HepG2 (cell line): ENCODE results near the gene MLX. TPM values are rescaled to one million over a fixed set of nuclear protein-coding genes. Genes with fewer than 3 reads are reported as not detected.

ENCODE experiments used
- ATAC-seq: fragments of 200-7000 bp; cut with Tn5 transposase; 3 replicates; pipeline ENCODE4 v1.9.1; 2020; ENCODE audit warnings: mild to moderate bottlenecking, moderate library complexity
- BruUV-seq: library from RNA; stranded (reverse); fragments of 400-500 nt; replicated peaks from 2 replicates; lab custom pipeline; 2021; lab: Mats Ljungman, UMichigan
- CTCF ChIA-PET: fragments of 300-600 bp; formaldehyde crosslinking; extraction: SDS; loops from one replicate; lab custom pipeline; 2021; ENCODE audit warnings: low total read pairs, inconsistent platforms, low intra/inter-chr PET ratio; lab: Yijun Ruan, JAX
- POLR2A ChIA-PET: fragments of 350-600 bp; sonication (Branson Sonifier 250); formaldehyde crosslinking; loops from one replicate; lab custom pipeline; 2020; ENCODE audit warnings: antibody characterized with exemption, inconsistent platforms; lab: Yijun Ruan, JAX
- DNase-seq: peaks from one replicate; pipeline ENCODE4 v3.0.0-alpha.2; 2015; ENCODE audit warnings: low spot score
- FAIRE-seq: peaks from 3 replicates; lab custom pipeline; 2011; peaks lifted over from hg19 to GRCh38; lab: Jason Lieb, UNC
- H2AFZ ChIP-seq: one replicate; pipeline ENCODE4 v1.6.1; 2011; ENCODE audit warnings: low read length, inconsistent platforms
- H3K27ac ChIP-seq: fragments of 300-600 bp; 3 replicates; pipeline ENCODE4 v1.8.0; 2011; ENCODE audit warnings: mixed run types, mild to moderate bottlenecking, mixed read lengths, low read length, inconsistent platforms; ENCODE audit not compliant: insufficient read depth; ENCODE audit errors: extremely low read length
- H3K27me3 ChIP-seq, 2 experiments: fragments of 200-600 bp in 1 of 2; 2 replicates in 1 of 2; 3 replicates in 1 of 2; pipeline versions ENCODE4 v1.6.0 to v1.8.0; 2011; ENCODE audit warnings: low read length in 2 of 2, mild to moderate bottlenecking in 2 of 2, moderate library complexity in 2 of 2, inconsistent platforms in 1 of 2; ENCODE audit not compliant: insufficient read depth in 2 of 2, control insufficient read depth in 1 of 2
- H3K36me3 ChIP-seq, 2 experiments: fragments of 200-600 bp in 1 of 2; replicated peaks in 1 of 2; 2 replicates in 1 of 2; 3 replicates in 1 of 2; pipeline versions ENCODE4 v1.5.1 to v1.8.0; 2011; ENCODE audit warnings: low read length in 2 of 2, inconsistent platforms in 1 of 2; ENCODE audit not compliant: insufficient read depth in 2 of 2, control insufficient read depth in 1 of 2
- H3K4me1 ChIP-seq: 2 replicates; pipeline ENCODE4 v1.5.1; 2012; ENCODE audit warnings: low read length, inconsistent platforms; ENCODE audit not compliant: insufficient read depth
- H3K4me2 ChIP-seq: 2 replicates; pipeline ENCODE4 v1.6.0; 2011; ENCODE audit warnings: low read depth, low read length, inconsistent platforms
- H3K4me3 ChIP-seq, 3 experiments: fragments of 200-600 bp in 1 of 3; sonication (generic), shearing (Covaris generic) in 1 of 3; replicated peaks in 1 of 3; 2 replicates each; pipeline ENCODE4 v1.5.1; 2011 to 2016; ENCODE audit warnings: low read length in 3 of 3, inconsistent platforms in 2 of 3, low read depth in 2 of 3, mild to moderate bottlenecking in 2 of 3, control low read depth in 1 of 3, mixed read lengths in 1 of 3; ENCODE audit not compliant: insufficient read depth in 1 of 3
- H3K79me2 ChIP-seq: one replicate; pipeline ENCODE4 v1.6.1; 2011; ENCODE audit warnings: low read length, inconsistent platforms; ENCODE audit not compliant: insufficient read depth
- H3K9ac ChIP-seq: 2 replicates; pipeline ENCODE4 v1.6.0; 2011; ENCODE audit warnings: mild to moderate bottlenecking, low read depth, low read length, inconsistent platforms; ENCODE audit not compliant: insufficient read depth
- H3K9me3 ChIP-seq: 2 replicates; pipeline ENCODE4 v1.5.1; 2012; ENCODE audit warnings: mild to moderate bottlenecking, low read length
- H4K20me1 ChIP-seq: 2 replicates; pipeline ENCODE4 v1.6.0; 2011; ENCODE audit warnings: inconsistent platforms, mild to moderate bottlenecking, low read length, moderate library complexity; ENCODE audit not compliant: insufficient read depth
- FOXP1 ChIP-seq, 2 experiments: fragments of 450-650 bp in 1 of 2; IDR thresholded peaks; 2 replicates each; pipeline ENCODE4 v1.6.1; 2017 to 2018; ENCODE audit warnings: antibody characterized with exemption in 1 of 2
- MAZ ChIP-seq, 2 experiments: sonication (generic) in 1 of 2; formaldehyde crosslinking in 1 of 2; IDR thresholded peaks; 2 replicates each; pipeline versions ENCODE4 v1.5.0 to v1.6.1; 2012 to 2020; ENCODE audit warnings: low read depth in 2 of 2, mild to moderate bottlenecking in 2 of 2, borderline replicate concordance in 1 of 2, improper control_type of control experiment in 1 of 2, low read length in 1 of 2, missing genetic modification reagents in 1 of 2, moderate library complexity in 1 of 2
- REPIN1 ChIP-seq: sonication (generic); formaldehyde crosslinking; IDR thresholded peaks from 2 replicates; pipeline ENCODE4 v1.8.0; 2022; ENCODE audit warnings: missing genetic modification reagents, low read depth, mild to moderate bottlenecking, borderline replicate concordance
- SP5 ChIP-seq: IDR thresholded peaks from 2 replicates; pipeline ENCODE4 v1.6.1; 2016; ENCODE audit warnings: low read depth, borderline replicate concordance
- TIGD3 ChIP-seq: sonication (generic); formaldehyde crosslinking; IDR thresholded peaks from 2 replicates; pipeline ENCODE4 v1.5.1; 2020; ENCODE audit warnings: mild to moderate bottlenecking, missing genetic modification reagents, borderline replicate concordance
- ZBTB38 ChIP-seq: sonication (generic); formaldehyde crosslinking; IDR thresholded peaks from 2 replicates; pipeline ENCODE4 v1.5.1; 2020; ENCODE audit warnings: mild to moderate bottlenecking, missing genetic modification reagents
- ZBTB40 ChIP-seq, 2 experiments: fragments of 450-650 bp in 1 of 2; sonication (generic) in 1 of 2; formaldehyde crosslinking in 1 of 2; IDR thresholded peaks; 2 replicates each; pipeline versions ENCODE4 v1.6.1 to v1.8.0; 2016 to 2022; ENCODE audit warnings: antibody characterized with exemption in 1 of 2, mild to moderate bottlenecking in 1 of 2, missing genetic modification reagents in 1 of 2
- ZKSCAN8 ChIP-seq: IDR thresholded peaks from 2 replicates; pipeline ENCODE4 v1.6.1; 2016; ENCODE audit warnings: borderline replicate concordance, missing genetic modification reagents, missing compliant biosample characterization
- ZNF253 ChIP-seq: sonication (generic); formaldehyde crosslinking; IDR thresholded peaks from 2 replicates; pipeline ENCODE4 v1.8.0; 2022; ENCODE audit warnings: mild to moderate bottlenecking, missing genetic modification reagents, borderline replicate concordance
- ZNF691 ChIP-seq: sonication (generic); formaldehyde crosslinking; IDR thresholded peaks from 2 replicates; pipeline ENCODE4 v1.4.0; 2020; ENCODE audit warnings: missing genetic modification reagents, low read depth, mild to moderate bottlenecking, borderline replicate concordance
- ZNF761 ChIP-seq: sonication (generic); formaldehyde crosslinking; conservative IDR thresholded peaks from 2 replicates; pipeline ENCODE4 v1.4.0; 2020; ENCODE audit warnings: mild to moderate bottlenecking, missing genetic modification reagents
- WGBS: methylation state at CpG from one replicate; pipeline ENCODE4 v1.1.6; 2017; ENCODE audit warnings: low lambda C conversion rate; 5-methylcytosine and 5-hydroxymethylcytosine counted together
- in situ Hi-C: cut with HindIII; loops from 2 replicates; pipeline ENCODE4 v1.10.0; 2017; ENCODE audit warnings: low pct_unique_long_range_greater_than_20kb; ENCODE audit not compliant: extremely low pct_ligation_motif_present
- intact Hi-C: fragments of 100-400 bp; cut with micrococcal nuclease; formaldehyde crosslinking; loops from one replicate; pipeline ENCODE4 v1.10.0; 2022; ENCODE audit not compliant: unreplicated experiment
- polyA plus RNA-seq, 8 experiments: library from polyadenylated mRNA; depleted of rRNA in 3 of 8; stranded (reverse) in 7 of 8; unstranded in 1 of 8; fragments of >200 nt; fragmentation: Illumina TruSeq in 4 of 8; extraction: Trizol in 4 of 8; gene quantifications; 2 replicates each; pipeline versions ENCODE4 v1.2.1 to v1.2.3, GENCODE V29; 2011 to 2016; ENCODE audit warnings: low read depth in 4 of 8, missing spikeins in 1 of 8, mixed read lengths in 1 of 8; ENCODE audit not compliant: insufficient read depth in 1 of 8
- total RNA-seq, 5 experiments: library from RNA; depleted of rRNA; stranded (reverse); fragments of >200 nt; fragmentation: Illumina TruSeq; extraction: Trizol; gene quantifications; 2 replicates each; pipeline ENCODE4 v1.2.3, GENCODE V29; 2016; ENCODE audit warnings: low read depth in 1 of 5

Gene MLX
- total and polyA plus RNA-seq, 2 of the 13 experiments (the other 11 are each of a cell fraction or from before 2014, with no cell fraction given) = 38.9 to 74.4 TPM

GRCh38 chr17:42563950-42564349 lies 3.0 kb upstream of the MLX start:
- peak overlapping the region; percentile 66 to 91 (median 79) for H3K4me3 ChIP-seq
- no TSS peak for BruUV-seq
- H3K4me1 ChIP-seq = peaks cover 69% of the 10 kb centered on the region
- H3K9me3 ChIP-seq = no peaks in the 10 kb centered on the region
- no peaks in the 10 kb centered on the region for H4K20me1 ChIP-seq
- H3K4me2 ChIP-seq = peak overlapping the region; percentile 82
- no peak for FAIRE-seq
- WGBS = 91% methylated on average over 9 of the region's 9 CpGs
- in situ Hi-C loops = no loop called here
- H2AFZ ChIP-seq = no peak overlapping the region
- POLR2A ChIA-PET = interaction anchor here (0.7 to 8.5 kb wide), 13 partner anchors 11 to 260 kb away, joined by 3 to 128 read pairs (median 11); partner anchors contain the start of genes BECN1, CNTD1, COA3 and HSD17B1
- DNase-seq = no peak
- H3K9ac ChIP-seq = peak overlapping the region; percentile 94
- H3K27ac ChIP-seq = peak overlapping the region; percentile 91
- H3K79me2 ChIP-seq = peaks cover 42% of the 10 kb centered on the region
- no peak for ATAC-seq
- H3K36me3 ChIP-seq = peaks cover 16 to 32% of the 10 kb centered on the region in 2 experiments
- H3K27me3 ChIP-seq = no peaks in the 10 kb centered on the region; a peak in 1 of 5 replicates
- intact Hi-C loops = no loop called here
- CTCF ChIA-PET = no interaction called here
- TF ChIP-seq SP5 (CRISPR knock-in tag) (no peak), TIGD3 (CRISPR knock-in tag) (0 out of 2 replicates have a peak, but pooled peaks have one; percentile 15), ZKSCAN8 (no peak), ZNF761 (CRISPR knock-in tag) (no peak), FOXP1 (IDR thresholded peaks at IDR 0.05) (no peak), FOXP1 (CRISPR knock-in tag; IDR thresholded peaks at IDR 0.05) (no peak), ZNF253 (0 out of 2 replicates have a peak, but pooled peaks have one; percentile 63), MAZ (IDR thresholded peaks at IDR 0.05; ENCODE audit: borderline replicate concordance, low read depth, low read length) (no peak), MAZ (CRISPR knock-in tag; IDR thresholded peaks at IDR 0.05; ENCODE audit: low read depth) (0 out of 2 replicates have a peak, but pooled peaks have one; percentile 13), ZNF691 (CRISPR knock-in tag) (0 out of 2 replicates have a peak, but pooled peaks have one; percentile 30), ZBTB40 (IDR thresholded peaks at IDR 0.05) (no peak), ZBTB40 (CRISPR knock-in tag; IDR thresholded peaks at IDR 0.05) (no peak), REPIN1 (CRISPR knock-in tag) (no peak), ZBTB38 (peak; percentile 69; the same call in 1 of the 2 replicates)
